NCI-H1436 (cell line): ENCODE results near the gene CASTOR2.
"Not testable (repeated sequence)": the region's sequence is repeated elsewhere in the genome, so short reads cannot be mapped to it uniquely, and the experiment has no call there.

Experiments
- DNase-seq: peaks from one replicate; lab custom pipeline; 2025; lab: John Stamatoyannopoulos, UW

CASTOR2 gene

DNA sequence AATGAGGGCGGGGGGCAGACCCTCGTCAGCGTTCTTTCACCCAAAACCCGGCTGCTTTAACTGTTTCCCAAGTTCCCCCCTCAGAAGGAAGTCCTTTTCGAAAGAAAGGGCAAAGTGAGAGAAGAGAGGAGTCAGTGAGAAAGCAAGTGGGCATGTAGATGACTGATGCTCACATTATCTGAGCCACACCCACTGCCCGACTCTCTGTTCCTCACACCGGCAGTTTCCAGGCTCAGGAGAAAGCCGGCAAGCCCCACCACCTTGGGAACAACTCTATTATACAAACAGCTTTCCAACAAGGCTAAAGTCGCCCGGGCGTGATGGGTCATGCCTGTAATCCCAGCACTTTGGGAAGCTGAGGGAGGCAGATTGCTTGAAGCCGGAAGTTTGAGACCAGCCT is 86.0 kb downstream of the CASTOR2 start:
- DNase-seq, result no peak

DNA sequence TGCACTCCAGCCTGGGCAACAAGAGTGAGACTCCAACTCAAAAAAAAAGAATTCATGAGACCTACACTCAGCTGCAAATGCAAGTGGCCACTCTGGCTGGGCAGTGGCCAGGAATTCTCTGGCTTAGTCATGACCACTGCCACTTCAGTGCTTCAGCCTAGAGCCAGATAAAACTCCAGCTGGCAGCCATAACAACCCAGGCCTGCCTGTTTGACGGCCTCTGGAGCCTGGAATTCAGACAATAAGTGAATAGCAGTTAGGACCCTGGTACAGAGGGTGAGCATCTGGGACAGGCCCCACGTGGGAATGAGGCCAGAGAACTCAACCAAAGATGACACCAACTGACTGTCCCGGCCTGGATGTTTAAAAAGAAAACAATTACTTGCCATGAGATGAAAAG is 90.2 kb downstream of the CASTOR2 start:
- DNase-seq, result no peak

GRCh38 chr7:75055155-75055554 is 90.7 kb downstream of the CASTOR2 start:
- no peak for DNase-seq

DNA sequence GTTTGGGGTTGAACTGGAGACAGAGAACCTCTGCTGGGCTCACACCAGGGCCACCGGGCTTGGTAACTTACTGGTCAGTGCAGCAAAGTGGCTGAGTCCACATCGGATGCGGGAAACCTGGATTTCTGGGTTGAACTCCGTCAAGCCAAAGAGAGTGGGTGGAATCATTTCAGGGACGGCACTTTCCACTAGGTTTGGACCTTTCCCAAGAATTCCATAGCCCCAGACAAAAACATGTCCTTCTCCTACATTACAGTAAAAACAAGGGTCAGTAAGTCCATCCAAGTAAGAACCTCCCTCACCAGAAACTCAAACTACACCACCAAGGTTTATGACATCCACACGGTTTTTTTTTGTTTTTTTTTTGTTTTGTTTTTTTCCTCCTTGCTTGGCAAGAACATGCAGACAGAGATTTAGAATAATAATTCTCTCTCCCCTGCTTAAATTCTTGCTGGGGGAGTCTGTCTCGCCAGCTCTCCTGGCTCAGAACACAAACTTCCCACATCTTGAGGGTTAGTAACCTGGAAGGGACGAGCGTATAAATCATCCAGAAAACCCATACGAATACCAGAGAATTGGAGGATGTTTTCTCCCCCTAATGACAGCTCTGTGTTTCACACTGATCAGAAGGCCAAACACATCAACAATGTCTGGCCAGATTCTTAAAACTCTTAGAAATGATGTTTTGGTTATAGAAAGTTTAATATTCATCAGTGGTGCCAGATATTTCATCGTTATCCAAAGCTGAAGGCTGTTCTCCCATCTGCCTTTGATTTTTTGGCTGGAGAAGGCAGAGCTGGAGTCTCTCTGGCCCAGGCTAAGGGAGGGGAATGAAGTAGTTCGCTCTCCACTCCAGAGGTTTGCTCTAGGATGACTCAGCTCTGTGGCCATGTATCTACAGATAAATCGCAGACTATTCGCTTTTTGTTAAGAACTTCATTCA is 91.6 kb downstream of the CASTOR2 start:
- DNase-seq, result no peak

DNA sequence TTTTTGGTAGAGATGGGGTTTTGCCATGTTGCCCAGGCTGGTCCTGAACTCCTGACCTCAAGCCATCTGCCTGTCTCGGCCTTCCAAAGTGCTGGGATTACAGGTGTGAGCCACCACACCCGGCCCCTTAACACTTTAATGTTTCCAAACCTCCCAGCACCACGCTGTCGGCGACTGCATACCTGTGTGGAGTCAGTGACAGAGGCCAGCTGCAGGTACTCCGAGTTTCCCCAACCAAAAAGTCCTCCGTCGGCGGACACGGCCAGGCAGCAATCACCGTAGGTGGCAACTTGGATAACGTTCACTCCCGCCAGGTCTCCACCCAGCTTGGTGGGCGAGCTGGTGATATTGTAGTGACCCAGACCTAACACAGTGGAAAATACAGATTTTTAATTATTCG is 93.9 kb downstream of the CASTOR2 start:
- DNase-seq, result no peak

DNA sequence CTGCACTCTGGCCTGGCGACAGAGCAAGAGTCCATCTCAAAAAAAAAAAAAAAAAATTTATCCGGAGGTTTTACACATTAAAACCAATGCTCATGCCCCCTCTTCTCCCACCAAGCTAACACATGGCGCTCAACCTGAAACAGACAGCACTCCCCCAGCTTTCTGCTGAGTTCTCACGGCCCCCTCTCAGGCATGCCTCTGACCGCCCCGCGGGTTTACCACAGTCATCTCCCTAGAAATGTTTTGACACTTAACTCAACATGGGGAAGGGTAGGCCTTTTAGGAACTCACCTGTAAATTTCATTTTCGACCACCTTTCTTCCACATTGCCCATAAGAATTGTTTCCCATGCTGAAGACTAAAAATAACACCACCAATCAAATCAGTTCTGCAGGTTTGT is 99.8 kb downstream of the CASTOR2 start:
- no peak for DNase-seq

- no peak for DNase-seq
These were observed 100.3 kb downstream of the CASTOR2 start for GRCh38 chr7:75064801-75065200.

DNA sequence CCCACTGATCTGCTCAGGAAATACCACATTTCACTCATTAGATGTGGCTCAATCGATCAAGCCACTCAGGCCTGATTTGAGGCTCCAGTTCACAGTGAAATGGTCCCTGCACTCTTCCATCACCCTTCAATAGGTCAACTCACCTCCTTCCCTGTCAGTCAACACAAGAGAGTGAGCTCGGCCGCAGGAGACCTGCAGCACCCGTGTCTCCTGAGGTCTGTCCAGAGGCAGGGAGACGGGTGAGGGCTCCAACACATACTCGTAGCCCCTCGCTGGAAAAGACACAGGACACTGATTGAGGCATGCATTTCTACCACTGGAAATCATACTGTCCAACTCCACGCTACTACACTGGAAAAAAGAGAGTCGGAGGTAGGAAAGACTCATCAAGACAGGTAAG is 102.0 kb downstream of the CASTOR2 start:
- no peak for DNase-seq

DNA sequence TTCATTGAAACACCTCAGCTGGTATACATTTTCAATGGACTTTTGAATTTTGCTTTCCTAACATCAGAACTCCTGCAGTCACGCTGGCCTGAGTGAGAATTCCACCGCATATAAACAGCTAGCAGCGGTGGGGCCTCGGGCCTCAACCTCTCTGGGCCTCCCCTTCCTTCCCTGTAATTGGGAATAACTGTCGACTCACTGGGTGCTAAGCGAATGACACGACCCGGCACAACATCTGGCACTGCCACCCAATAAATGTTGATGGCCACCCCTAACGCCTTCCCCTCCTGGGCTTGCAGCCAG is 108.4 kb downstream of the CASTOR2 start:
- no peak for DNase-seq

- not testable (repeated sequence) for DNase-seq
These were observed 109.7 kb downstream of the CASTOR2 start for GRCh38 chr7:75074262-75074641.
